T-helper 9 cell (primary cell): ENCODE results near the gene IER3IP1.
A peak's percentile ranks its signal among the peaks of the same experiment; 100 is the strongest.
"Not testable (repeated sequence)": the region's sequence is repeated elsewhere in the genome, so short reads cannot be mapped to it uniquely, and the experiment has no call there.

Source experiments
- DNase-seq: peaks from one replicate; pipeline ENCODE4 v3.0.0-alpha.2; 2020

Gene IER3IP1

DNA sequence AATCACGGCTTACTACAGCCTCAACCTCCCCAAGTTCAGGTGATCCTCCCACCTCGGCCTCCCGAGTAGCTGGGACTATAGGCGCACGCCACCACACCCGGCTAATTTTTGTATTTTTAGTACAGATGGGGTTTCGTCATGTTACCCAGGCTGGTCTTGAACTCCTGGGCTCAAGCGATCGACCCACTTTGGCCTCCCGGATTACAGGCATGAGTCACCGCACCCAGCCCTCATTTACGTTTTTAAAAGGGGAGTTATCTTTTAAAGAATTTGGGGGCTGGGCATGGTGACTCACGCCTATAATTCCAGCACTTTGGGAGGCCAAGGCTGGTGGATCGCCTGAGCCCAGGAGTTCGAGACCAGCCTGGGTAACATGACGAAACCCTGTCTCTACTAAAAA, 17.8 kb downstream of the IER3IP1 start:
- DNase-seq = not testable (repeated sequence)

DNA sequence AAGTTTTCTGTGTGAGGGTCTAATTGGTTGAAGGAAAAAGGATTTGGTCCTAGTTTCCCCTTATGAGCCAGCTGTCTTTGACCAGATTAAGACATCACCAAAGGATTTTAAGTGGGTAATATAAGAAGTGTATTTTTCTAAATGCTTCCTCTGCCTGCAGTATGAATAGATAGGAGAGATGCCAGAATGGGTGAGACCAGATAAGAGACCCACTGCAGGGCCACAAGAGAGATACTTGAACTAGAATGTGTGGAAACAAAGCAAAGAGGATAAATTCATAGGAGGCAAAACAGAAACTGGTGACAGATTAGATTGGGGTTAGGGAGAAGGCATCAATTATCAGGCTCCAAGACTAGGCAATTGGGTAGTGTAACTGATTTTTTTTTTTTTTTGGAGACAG, 24.7 kb downstream of the IER3IP1 start:
- no peak for DNase-seq

DNA sequence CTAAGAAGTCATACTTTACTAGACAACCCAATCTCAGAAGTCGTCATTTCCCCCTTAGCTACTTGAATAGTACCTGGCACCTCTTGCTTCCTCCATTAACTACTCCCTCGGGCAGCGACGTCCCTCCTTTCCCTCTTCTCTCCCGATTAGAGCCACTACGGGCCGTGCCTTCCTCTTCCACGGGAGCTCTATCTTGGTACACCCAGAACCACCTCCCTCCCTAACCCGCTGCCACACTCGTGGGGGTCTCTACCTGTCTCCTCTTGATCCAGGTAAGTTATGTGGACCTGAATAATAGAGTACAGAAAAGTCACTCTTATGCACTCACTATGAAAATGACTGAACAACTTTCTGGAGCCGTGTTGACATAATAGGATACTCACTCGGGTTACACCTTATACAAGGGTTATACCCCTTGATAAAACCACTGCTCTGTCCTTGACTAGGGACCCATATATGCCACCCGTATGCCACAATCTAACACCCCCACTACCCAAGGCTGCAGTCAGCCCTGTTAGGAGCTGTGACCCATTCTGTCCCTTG, 25.3 kb downstream of the IER3IP1 start:
- no peak for DNase-seq

- DNase-seq = peak; percentile 55
Measured at GRCh38 chr18:47150029-47150823, 25.9 kb downstream of the IER3IP1 start, which contains the start of gene HDHD2. TSS of gene HDHD2 (minus strand) at chr18:47150500. CDS start at chr18:47136439, 14,061 bp downstream.

DNA sequence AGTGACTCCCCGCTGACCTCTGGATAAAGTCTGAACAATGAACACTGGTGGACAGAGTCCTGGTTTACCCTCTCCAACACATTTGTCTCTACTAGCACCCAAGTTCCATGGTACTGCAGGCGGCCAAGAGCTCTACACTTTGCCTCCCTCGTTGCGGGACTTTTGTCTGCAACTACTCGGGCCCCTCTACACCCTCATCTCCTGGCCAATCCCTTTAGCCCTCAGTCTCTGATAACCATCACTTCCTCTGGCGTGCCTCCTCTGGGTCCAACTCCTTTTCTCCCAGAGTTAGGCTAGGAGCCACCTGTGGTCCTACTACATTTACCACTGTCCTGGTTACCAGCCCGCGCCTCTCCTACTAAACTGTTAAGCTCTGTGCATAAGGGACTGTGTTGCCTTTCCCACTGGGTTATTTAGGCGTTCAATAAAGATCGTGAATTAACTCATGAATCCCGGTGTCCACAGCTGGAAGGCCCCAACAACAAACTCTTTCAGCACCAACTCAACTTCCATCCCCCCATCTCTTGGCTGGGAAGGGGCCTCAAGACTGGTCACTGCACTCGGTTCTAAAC, 26.6 kb downstream of the IER3IP1 start:
- DNase-seq = no peak

GRCh38 chr18:47146206-47146605, 30.0 kb downstream of the IER3IP1 start:
- DNase-seq = no peak

- DNase-seq = no peak
Measured at GRCh38 chr18:47143899-47144485, 32.2 kb downstream of the IER3IP1 start.

GRCh38 chr18:47143153-47143552, 33.0 kb downstream of the IER3IP1 start:
- no peak for DNase-seq

- DNase-seq = no peak
Measured at GRCh38 chr18:47141289-47141688, 34.9 kb downstream of the IER3IP1 start.

- no peak for DNase-seq
Measured at GRCh38 chr18:47121146-47121545, 55.0 kb downstream of the IER3IP1 start.

DNA sequence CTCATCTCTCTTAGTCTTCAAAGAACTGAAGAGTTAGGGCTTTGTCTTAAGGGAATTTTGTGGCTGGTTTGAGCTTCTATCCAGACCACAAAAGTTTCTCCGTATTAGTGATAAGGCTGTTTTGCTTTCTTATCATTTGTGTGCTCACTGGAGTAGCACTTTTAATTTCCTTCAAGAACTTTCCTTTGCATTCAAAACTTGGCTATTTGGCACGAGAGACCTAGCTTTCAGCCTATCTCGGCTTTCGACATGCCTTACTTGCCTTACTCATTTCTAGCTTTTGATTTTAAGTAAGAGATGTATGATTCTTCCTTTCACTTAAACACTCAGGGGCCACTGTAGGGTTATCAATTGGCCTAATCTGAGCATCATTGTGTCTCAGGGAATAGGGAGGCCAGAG, 55.7 kb downstream of the IER3IP1 start:
- DNase-seq = no peak

- no peak for DNase-seq
Measured at GRCh38 chr18:47118981-47119380, 57.2 kb downstream of the IER3IP1 start.

DNA sequence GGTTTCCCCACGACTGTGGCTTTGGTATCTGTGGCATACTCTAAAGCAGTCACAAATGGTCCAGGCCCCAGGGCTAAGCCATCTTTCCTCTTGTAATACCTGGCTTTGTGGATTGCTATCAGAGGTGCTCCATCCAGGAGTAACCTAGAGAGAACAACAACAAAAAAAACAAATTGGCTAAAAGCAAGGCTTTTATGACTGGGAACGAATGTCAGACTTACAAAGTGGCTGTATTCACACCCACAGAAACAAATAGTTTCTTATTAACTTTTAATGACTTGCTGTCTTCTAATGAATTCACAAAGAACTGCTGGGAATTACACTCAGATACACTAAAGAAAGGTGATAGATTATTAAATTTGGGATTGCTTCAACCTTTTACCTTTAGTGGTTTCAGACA, 61.0 kb downstream of the IER3IP1 start:
- DNase-seq = no peak

GRCh38 chr18:47113796-47114540, 62.2 kb downstream of the IER3IP1 start:
- DNase-seq = no peak

GRCh38 chr18:47110492-47111274, 65.5 kb downstream of the IER3IP1 start:
- DNase-seq = no peak

DNA sequence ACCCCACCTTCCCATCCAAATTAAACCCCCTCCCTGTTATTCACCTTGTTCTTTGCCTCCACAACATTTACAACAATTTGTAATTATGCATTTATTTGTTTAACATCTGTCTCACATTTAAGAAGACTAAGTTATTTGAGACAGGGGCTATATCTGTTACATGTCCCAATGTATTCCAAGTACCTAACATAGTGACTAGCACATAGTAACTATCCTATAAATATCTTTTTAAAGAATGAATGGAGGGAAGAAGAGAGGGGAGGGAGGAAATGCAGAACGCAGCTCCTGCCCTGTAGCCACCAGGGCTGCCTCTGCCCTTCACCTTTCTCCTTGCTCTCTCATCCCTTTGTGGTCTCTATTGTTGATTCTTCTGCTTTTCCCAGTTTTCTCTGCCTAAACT, 66.4 kb downstream of the IER3IP1 start:
- DNase-seq = no peak

GRCh38 chr18:47108998-47109405, 67.2 kb downstream of the IER3IP1 start:
- no peak for DNase-seq

GRCh38 chr18:47108373-47108772, 67.8 kb downstream of the IER3IP1 start:
- no peak for DNase-seq
